Colon (tissue), 2 donors: ENCODE measurements around the gene RHD.
"Not testable (repeated sequence)": the region's sequence is repeated elsewhere in the genome, so short reads cannot be mapped to it uniquely, and the experiment has no call there.

Experiments
- FAIRE-seq: peaks from 2 replicates; lab custom pipeline; 2012; peaks lifted over from hg19 to GRCh38; lab: Jason Lieb, UNC
- donor health status: control.
- donor health status: control.

The RHD gene

GRCh38 chr1:25257196-25257595 lies 15.1 kb upstream of the RHD start:
- FAIRE-seq, result no peak

DNA sequence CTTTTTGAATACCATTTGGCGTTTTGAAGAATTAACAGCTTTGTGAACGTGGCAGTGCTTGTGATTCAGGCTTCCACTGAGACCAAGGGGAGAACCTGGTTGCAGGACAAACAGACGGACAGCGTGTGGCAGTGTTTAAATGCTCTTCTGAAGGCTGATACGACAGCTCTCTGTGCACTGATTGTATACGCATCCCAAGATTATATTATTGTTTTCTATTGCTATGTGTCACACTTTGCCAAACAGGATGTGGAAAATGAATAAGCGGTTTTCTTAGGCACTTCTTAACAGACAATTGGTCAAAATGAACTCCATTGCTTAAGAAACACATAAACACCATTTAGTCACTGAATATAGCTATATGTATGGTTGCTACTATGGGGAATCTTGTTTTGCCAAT lies 12.5 kb upstream of the RHD start:
- not testable (repeated sequence) for FAIRE-seq

- not testable (repeated sequence) for FAIRE-seq
These were observed 12.0 kb upstream of the RHD start for GRCh38 chr1:25260336-25260735.

GRCh38 chr1:25266554-25267287 lies 5.6 kb upstream of the RHD start:
- FAIRE-seq, result not testable (repeated sequence)

DNA sequence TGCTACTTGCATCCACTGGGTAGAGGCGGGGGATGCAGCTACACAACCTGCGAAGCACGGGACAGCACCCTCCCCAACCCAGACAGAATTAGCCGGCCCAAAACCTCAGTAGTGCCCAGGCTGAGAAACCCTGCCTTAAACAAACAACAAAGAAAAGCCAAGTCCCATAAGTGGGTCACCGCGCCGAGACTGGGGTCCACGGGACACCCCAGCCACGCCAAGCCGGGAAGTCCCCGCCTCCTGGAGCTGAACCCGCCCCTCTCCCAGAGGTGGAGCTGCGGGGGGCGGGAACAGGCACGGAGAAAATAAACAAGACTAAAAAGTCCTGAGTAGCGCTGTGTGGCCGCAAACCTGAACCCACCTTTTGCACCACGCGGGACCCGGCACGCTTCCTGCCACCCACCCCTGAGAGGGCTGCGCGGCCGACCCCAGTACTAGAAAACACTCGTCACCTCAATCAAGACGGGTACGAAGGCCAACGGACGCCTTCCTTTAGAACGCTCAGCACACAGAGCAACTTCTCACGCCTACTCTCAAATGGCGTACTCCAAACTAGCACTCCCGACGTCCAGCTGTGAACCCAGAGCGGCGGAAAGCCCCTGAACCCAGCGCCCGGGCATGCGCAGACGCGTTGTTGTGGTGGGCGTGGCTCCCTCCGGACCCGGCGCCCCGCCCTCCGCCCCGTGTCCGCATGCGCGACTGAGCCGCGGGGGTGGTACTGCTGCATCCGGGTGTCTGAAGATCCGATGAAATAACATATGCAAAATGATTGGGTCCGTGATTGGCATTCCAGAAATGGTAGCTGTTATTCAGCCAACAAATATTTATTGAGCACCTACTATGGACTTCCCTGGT lies 4.8 kb upstream of the RHD start:
- FAIRE-seq, result peak; percentile 71

DNA sequence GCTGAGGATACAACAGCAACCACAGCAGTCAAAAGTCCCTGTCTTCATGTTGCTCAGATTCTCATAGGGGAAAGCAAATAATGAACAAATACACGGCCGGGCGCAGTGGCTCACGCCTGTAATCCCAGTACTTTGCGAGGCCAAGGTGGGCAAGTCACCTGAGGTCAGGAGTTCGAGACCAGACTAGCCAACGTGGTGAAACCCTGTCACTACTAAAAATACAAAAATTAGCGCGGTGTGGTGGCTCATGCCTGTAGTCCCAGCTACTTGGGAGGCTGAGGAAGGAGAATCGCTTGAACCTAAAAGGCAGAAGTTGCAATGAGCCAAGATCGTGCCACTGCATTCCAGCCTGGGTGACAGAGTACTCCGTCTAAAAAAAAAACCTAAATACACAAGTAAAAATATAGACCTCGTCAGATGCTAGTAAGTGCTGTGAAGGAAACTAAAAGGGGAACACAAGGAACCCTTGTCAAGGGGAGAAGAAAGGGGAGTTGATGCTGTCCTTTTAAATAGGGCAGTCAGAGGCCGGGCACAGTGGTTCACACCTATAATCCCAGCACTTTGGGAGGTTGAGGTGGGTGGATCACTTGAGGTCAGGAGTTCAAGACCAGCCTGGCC lies 4.1 kb upstream of the RHD start:
- FAIRE-seq, result not testable (repeated sequence)

DNA sequence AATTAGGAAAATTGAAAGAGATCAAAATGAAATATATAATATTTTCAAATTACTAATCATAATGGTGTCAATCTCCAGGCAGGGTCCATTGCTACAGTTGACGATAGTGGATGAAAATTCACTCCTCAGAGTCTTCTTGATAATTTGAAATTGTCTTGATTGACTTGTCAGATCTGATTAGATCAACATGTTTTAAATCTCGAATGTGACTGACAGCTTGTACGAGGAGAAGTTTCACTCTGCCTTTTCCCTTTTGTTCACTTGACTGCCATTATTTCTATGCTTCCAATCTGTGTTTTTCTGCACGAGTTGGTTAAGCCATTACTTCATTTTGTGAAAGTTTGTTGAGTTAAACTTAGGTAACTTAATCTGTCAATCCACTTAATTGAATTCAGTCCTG lies 3.3 kb downstream of the RHD start:
- FAIRE-seq, result peak; percentile 53

DNA sequence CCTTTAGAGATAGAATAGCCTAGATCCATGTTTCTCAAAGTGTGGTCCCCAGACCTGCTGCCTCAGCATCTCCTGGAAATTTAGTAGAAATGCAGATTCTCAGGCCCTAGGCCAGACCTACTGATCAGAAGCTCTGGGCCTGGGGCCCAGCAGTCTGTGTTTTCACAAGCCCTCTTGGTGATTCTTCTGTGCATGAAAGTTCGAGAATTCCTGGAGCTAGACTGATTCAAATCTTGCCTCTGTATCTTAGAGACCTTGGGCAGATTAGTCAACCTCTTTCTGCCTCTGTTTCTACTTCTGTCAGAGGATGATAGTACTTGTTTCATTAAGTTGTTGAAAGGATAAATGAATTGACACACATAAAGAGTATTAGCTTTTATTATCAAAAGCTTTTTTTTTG lies 5.0 kb downstream of the RHD start:
- not testable (repeated sequence) for FAIRE-seq

GRCh38 chr1:25278358-25278757 lies 6.0 kb downstream of the RHD start:
- not testable (repeated sequence) for FAIRE-seq

DNA sequence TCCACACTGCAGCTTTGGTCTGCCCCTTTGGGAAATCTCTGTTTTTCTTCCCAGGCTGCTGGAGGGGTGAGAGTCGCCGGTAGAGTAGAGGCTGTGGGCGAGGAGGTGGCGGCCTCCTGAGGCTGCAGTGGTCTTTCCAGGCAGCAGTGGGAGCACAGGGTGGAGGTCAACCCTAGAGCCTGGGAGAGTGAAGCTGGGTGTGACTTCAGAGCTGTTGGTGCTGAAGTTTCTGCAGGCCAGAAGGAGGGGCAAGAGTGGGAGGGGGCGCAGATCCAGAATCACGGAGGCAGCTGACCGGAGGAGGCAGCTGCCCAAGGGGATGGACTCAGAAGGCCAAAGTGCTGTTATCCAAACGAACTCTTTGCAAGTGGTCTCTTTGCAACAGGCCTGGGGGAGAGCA lies 6.5 kb downstream of the RHD start:
- not testable (repeated sequence) for FAIRE-seq

DNA sequence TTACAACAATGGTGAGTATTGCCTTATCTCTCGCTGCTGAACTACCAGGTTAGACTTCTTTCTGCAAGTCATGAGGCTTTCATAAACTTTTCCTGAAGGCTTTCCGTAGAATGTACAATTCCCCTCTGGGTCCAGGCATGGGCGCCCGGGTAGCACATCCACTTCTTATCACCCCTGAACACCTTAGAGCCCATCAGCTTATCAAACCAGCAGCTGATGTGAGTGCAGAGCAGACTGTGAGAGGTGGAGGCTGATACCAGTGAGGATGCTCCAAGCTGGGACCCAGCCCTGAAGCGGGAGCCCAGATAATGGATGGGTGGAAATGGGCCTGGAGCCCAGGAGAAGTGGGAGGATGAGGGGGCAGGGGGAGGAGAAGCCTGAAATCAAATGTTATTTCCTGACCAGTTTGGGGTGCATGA lies 7.4 kb downstream of the RHD start:
- FAIRE-seq, result not testable (repeated sequence)

GRCh38 chr1:25285862-25286261 lies 13.6 kb downstream of the RHD start:
- FAIRE-seq, result not testable (repeated sequence)

- FAIRE-seq, result not testable (repeated sequence)
These were observed 14.9 kb downstream of the RHD start for GRCh38 chr1:25287164-25287563.

GRCh38 chr1:25288573-25289101 lies 16.3 kb downstream of the RHD start:
- FAIRE-seq, result not testable (repeated sequence)

GRCh38 chr1:25290043-25290442 lies 17.7 kb downstream of the RHD start:
- not testable (repeated sequence) for FAIRE-seq

DNA sequence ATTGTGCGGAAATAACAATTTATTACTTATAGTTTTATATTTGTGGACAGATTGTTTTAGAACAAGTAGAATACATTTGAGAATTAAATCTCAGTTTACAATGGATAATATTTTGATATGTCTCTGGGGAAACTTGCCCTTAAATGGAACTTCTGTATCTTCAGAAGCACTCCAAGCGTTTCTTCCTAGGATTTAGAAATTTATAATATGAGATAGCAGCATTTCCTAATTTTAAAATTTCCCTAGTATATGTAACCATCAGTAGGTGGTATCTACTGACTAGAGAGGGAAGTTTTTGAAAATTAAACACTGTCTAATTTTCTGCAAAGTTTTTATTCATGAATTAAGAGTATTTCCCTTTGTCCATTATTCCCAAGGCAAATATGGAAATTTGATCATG lies 21.1 kb downstream of the RHD start:
- not testable (repeated sequence) for FAIRE-seq

DNA sequence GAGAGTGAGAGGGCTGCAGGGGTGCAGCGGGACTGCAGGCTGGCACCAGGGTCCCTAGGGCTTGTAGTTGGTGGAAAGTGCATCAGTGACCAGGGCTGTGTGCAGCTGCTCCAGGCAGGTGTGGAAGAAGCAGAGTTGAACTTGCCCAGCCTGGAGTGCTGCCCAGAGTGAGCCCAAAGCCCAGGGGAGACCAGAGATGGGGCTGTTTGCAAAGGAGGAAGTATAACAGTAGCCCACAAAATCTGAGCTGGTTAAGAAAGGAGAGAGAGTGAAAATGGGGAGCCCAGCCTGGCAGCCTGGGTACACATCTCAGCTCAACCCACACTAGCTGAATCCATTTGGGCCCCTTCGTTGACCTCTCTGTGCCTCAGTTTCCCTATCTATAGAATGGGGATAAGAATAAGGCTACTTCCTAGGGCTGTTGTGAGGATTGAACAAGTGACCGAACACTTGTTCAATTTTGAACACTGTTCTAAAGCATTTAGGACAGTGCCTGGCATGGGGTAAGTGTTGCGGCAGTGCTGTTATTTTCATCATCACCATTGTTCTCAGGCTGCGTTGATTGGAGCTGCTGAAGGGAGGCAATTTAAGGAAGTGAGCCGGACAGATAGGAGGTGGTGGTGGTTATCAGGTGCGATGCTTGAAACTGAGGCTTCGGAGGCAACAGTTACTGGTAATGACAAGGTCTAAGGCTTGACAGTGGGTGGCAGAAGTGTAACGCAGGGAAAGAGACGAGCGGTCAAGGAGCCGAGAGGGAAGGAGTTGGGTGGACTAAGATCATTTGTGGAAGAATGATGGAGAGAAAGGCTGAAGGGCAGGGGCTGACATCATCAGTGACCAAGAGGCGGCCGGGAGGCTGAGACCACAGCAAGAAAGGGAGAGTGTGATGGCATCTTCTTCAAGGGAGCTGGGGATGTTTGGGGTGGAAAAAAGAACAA lies 22.8 kb downstream of the RHD start:
- FAIRE-seq, result not testable (repeated sequence)

- not testable (repeated sequence) for FAIRE-seq
These were observed 24.2 kb downstream of the RHD start for GRCh38 chr1:25296501-25296900.

DNA sequence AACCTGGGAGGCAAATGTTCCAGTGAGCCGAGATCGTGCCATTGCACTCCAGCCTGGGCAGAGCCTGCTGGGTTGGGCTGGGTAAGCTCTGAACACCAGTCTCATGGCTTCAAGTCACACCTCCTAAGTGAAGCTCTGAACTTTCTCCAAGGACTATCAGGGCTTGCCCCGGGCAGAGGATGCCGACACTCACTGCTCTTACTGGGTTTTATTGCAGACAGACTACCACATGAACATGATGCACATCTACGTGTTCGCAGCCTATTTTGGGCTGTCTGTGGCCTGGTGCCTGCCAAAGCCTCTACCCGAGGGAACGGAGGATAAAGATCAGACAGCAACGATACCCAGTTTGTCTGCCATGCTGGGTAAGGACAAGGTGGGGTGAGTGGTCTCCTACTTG lies 28.4 kb downstream of the RHD start:
- not testable (repeated sequence) for FAIRE-seq

DNA sequence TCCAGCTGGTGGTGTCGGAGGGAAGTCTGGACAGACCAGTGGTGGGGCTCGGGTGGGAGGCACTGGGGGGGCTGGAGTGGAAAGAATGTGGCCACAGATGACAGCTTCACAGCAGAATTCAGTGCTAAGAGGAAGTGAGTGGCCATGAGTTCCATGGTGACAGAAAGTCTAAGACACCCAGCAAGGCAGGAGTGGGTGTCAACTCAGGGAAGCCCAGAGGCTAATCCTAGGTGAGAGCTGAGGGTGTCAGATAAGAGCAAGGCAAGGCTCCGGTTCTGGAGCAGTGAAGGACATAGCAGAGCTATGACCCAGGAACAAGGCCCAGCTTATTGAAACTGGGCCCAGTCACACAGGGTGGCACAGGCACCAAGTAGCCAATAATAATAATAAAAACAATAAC lies 30.0 kb downstream of the RHD start:
- FAIRE-seq, result not testable (repeated sequence)

- not testable (repeated sequence) for FAIRE-seq
These were observed 32.6 kb downstream of the RHD start for GRCh38 chr1:25304936-25305335.
